WI38 (cell line): Measurements from ENCODE around the gene CYBA.
"Not testable (repeated sequence)": the region's sequence is repeated elsewhere in the genome, so short reads cannot be mapped to it uniquely, and the experiment has no call there.

ENCODE experiments used
- H3K4me3 ChIP-seq: 2 replicates; pipeline ENCODE4 v1.5.1; 2011; ENCODE audit warnings: low read depth, mild to moderate bottlenecking, control low read depth, low read length
- TF ChIP-seq, protein P1 (sequence below): IDR thresholded peaks from 2 replicates; pipeline ENCODE4 v1.5.1; 2012; ENCODE audit warnings: low read depth, mild to moderate bottlenecking, control low read depth, low read length

The CYBA gene

DNA sequence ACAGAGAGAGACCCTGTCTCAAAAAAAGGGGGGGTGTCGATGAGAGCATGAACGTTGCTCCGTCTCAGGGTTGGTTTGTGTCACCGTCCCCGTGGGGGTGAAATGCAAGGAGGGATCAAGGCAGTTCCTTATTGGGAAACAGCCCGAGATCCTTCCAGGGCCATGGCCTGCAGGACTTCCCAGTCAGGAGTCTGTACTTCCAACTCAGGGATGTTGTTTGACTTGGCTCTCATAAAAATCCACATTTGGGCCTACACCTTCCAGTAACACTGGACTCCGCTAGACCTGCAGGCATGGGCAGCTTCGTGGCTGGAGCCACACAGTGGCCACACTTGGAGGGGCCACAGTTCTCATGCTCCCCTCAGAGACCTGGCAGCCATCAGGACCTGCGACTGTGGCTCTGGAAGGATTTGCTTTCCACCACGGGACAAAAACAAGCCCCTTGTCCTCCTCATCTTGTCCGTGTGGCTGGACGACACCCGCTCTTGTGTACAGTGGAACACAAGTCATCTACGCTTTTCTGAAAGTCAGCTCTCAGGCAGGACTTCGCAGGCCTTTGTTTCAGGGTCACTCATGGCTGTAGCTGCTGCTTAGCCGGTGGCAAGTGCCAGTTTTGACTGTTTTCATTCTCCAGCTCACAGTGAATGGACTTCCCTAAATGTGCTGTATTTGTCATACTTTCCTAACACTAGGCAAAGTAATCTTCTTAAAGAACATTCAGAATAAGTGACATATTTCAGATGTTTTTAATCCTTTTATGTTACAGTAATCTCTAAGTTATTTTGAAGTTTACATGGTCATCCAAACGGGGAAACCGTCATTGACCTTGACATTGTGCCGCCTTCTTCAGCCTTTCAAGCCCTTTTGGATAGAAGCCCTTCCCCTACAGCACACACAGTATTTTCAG, 36.7 kb downstream of the CYBA start:
- TF ChIP-seq, protein P1, sequence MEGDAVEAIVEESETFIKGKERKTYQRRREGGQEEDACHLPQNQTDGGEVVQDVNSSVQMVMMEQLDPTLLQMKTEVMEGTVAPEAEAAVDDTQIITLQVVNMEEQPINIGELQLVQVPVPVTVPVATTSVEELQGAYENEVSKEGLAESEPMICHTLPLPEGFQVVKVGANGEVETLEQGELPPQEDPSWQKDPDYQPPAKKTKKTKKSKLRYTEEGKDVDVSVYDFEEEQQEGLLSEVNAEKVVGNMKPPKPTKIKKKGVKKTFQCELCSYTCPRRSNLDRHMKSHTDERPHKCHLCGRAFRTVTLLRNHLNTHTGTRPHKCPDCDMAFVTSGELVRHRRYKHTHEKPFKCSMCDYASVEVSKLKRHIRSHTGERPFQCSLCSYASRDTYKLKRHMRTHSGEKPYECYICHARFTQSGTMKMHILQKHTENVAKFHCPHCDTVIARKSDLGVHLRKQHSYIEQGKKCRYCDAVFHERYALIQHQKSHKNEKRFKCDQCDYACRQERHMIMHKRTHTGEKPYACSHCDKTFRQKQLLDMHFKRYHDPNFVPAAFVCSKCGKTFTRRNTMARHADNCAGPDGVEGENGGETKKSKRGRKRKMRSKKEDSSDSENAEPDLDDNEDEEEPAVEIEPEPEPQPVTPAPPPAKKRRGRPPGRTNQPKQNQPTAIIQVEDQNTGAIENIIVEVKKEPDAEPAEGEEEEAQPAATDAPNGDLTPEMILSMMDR: no peak
- no peak overlapping the region for H3K4me3 ChIP-seq

DNA sequence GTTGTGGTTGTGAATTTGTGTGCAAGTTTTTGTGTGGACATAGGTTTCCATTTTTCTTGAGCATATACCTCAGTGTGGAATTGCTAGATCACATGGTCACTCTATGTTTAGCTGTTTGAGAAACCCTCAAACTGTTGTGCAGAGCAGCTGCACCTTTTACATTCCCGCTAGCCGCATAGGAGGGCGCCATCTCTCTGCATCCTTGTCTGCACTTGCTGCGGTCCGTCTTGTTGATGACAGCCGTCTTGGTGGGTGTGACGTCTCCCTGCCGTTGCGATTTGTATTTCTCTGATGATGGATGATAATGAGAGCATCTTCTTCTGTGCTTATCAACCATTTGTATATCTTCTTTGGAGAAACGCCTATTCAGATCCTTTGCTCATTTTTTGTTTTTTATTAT, 37.6 kb downstream of the CYBA start:
- no peak overlapping the region for H3K4me3 ChIP-seq
- TF ChIP-seq, protein P1: no peak

DNA sequence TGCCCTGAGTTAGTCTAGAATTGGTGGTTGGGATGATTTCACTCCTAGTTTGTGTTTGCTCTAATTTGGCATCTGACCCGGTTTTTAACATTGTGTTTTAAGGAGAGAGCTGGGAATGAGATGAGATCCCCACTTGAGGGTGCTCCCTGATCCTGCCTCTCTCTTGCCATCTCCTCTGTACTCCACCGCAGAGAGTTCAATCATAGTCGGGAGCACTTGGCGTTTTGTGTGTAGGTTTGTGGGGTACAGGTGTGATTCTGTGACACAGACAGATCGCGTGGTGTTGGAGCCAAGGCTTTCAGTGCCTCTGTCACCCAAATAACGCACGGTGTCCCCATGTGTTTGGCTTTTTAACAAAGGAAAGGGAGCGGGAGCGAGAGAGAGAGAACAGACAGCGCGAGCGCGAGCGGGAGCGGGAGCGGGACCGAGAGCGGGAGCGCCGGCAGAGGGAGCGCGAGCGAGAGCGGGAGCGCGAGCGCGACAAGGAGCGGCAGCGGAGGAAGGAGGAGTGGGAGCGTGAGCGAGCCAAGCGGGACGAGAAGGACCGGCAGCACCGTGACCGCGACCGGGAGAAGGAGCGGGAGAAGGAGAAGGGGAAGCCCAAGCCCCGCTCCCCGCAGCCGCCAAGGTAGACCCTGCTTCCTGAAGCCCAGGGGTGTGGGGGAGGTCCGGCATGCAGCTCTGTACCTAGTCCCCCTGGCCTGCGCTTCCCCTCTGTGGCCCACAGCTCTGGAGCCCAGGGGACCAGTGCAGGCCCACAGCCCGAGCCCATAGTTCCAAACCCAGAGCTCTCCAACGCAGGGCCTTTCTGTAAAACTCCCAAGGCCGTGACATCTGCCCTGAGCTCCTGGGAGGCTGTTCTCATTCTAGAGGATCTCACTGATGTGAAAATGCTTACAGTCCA, 39.7 kb downstream of the CYBA start:
- TF ChIP-seq, protein P1: no peak
- H3K4me3 ChIP-seq: no peak overlapping the region

DNA sequence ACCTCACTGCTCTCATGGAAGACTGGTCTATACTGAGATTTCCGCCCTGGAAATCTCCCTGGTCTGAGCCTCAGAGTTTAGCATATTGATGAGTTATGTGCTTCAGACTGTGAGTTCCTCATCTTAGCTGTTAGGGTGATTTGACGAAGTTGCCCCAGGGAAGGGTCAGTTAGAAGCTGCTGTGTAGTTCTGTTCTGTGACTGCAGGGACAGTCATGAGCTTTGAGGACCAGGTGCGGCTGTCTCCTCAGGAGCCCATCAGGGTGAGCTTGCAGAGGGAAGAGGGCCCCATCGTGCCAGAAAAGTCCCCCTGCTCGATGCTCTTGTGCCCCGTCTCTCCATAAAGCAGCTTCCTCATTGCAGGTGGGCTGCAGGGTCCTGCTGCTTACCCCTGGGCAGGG, 40.8 kb downstream of the CYBA start:
- TF ChIP-seq, protein P1: no peak
- no peak overlapping the region for H3K4me3 ChIP-seq

DNA sequence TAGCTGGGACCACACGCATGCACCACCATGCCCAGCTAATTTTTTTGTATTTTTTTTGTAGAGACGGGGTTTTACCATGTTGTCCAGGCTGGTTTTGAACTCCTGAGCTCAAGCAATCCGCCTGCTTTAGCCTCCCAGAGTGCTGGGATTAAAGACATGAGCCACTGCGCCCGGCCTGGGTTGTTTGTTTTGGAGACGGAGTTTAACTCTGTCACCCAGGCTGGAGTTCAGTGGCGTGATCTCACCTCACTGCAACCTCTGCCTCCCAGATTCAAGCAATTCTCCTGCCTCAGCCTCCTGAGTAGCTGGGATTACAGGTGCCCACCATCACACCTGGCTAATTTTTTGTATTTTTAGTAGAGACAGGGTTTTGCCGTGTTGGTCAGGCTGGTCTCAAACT, 41.4 kb downstream of the CYBA start:
- H3K4me3 ChIP-seq: not testable (repeated sequence)

DNA sequence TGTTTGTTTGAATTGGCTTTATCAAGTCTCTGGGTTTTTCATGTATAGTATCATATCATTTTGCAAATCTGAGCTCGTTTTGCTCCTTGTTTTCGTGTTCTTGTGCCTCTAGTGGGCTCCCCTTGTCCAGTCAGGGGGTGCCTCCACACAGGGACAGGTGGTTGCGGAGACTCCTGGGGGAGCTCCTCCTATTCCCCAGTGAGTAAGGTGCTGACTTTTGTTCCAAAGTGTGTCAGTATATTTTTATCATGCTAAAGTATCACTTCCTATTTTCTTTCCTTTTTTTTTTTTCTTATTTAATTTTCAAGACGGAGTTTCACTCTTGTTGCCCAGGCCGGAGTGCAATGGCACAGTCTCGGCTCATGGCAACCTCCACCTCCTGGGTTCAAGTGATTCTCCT, 42.8 kb downstream of the CYBA start:
- H3K4me3 ChIP-seq: no peak overlapping the region
- TF ChIP-seq, protein P1: no peak

DNA sequence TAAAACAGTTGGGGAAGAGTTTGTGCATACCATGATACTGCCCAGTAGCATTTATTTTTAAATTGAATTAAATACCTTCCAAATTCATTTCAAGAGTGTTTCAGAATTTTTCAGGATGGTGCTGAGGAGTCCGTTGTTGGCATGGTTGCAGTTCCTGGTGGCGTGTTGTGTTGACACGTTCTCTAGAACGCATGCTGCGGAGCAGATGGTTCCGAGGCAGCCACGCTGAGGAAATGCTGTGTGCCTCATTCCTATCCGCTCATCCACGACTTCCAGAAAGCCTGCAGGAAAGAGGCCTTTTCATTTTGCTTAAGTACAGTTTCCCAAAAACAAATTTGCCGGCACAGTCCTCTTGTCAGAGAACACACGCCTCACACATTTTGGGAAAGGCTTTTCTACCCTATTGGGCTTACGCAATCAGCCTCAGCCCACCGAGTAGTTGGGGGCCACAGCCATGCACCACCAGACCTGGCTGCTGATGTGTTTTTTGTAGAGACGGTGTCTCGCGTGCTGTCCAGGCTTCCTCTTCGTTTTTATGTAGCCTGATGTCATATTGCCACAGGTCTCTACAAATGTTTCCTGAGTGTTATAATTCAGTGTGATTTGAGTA, 44.6 kb downstream of the CYBA start:
- TF ChIP-seq, protein P1: no peak
- H3K4me3 ChIP-seq: no peak overlapping the region
